Karpas-422 (cell line): ENCODE measurements around the gene AGRP. TPM values are rescaled to one million over a fixed set of nuclear protein-coding genes. Genes with fewer than 3 reads are reported as not detected.

ENCODE experiments used
- DNase-seq: peaks from one replicate; pipeline ENCODE4 v3.0.0-alpha.2; 2015
- H2AFZ ChIP-seq: fragments of 200-600 bp; sonication (generic); 2 replicates; pipeline ENCODE4 v1.6.1; 2014; ENCODE audit warnings: antibody characterized with exemption, low read length, mixed read lengths
- H3K27ac ChIP-seq: fragments of 200-600 bp; sonication (generic); 2 replicates; pipeline ENCODE4 v1.5.1; 2014; ENCODE audit warnings: mild to moderate bottlenecking, low read length, moderate library complexity
- H3K27me3 ChIP-seq: fragments of 200-600 bp; sonication (generic); 2 replicates; pipeline ENCODE4 v1.6.1; 2014; ENCODE audit warnings: low read length, mixed read lengths
- H3K36me3 ChIP-seq: fragments of 200-600 bp; sonication (generic); 2 replicates; pipeline ENCODE4 v1.6.1; 2014; ENCODE audit warnings: low read length, mixed read lengths; ENCODE audit not compliant: insufficient read depth
- H3K4me1 ChIP-seq: fragments of 200-600 bp; sonication (generic); 2 replicates; pipeline ENCODE4 v1.6.1; 2014; ENCODE audit warnings: mild to moderate bottlenecking, low read length, mixed read lengths
- H3K4me2 ChIP-seq: fragments of 200-600 bp; sonication (generic); 2 replicates; pipeline ENCODE4 v1.6.1; 2014; ENCODE audit warnings: low read length, low read depth, mild to moderate bottlenecking; ENCODE audit not compliant: poor library complexity, severe bottlenecking
- H3K4me3 ChIP-seq: fragments of 200-600 bp; sonication (generic); 2 replicates; pipeline ENCODE4 v1.5.1; 2014; ENCODE audit warnings: mild to moderate bottlenecking, antibody characterized with exemption, low read length, mixed read lengths
- H3K79me2 ChIP-seq: fragments of 200-600 bp; sonication (generic); 2 replicates; pipeline ENCODE4 v1.6.1; 2014; ENCODE audit warnings: mild to moderate bottlenecking, low read length, mixed read lengths
- H3K9ac ChIP-seq: fragments of 200-600 bp; sonication (generic); 2 replicates; pipeline ENCODE4 v1.6.0; 2014; ENCODE audit warnings: low read length
- H3K9me2 ChIP-seq: fragments of 200-600 bp; sonication (generic), shearing (Covaris generic); replicated peaks from 2 replicates; pipeline ENCODE4 v1.6.0; 2014; ENCODE audit warnings: mild to moderate bottlenecking, low read length, moderate library complexity; ENCODE audit not compliant: insufficient read depth
- H3K9me3 ChIP-seq: fragments of 300-700, 200-600 bp; sonication (generic); 2 replicates; pipeline ENCODE4 v1.6.1; 2014; ENCODE audit warnings: low read length, mixed read lengths
- H4K20me1 ChIP-seq: fragments of 200-600 bp; sonication (generic); 2 replicates; pipeline ENCODE4 v1.6.1; 2014; ENCODE audit warnings: mild to moderate bottlenecking, antibody characterized with exemption, low read length, low read depth; ENCODE audit not compliant: insufficient read depth
- total RNA-seq: library from RNA; depleted of rRNA; stranded (reverse); fragments of >200 nt; shearing (Covaris generic); gene quantifications from 2 replicates; pipeline ENCODE4 v1.2.3, GENCODE V29; 2014; ENCODE audit warnings: low replicate concordance

The AGRP gene
- total RNA-seq, 1 experiment from 2014 or later: not detected

DNA sequence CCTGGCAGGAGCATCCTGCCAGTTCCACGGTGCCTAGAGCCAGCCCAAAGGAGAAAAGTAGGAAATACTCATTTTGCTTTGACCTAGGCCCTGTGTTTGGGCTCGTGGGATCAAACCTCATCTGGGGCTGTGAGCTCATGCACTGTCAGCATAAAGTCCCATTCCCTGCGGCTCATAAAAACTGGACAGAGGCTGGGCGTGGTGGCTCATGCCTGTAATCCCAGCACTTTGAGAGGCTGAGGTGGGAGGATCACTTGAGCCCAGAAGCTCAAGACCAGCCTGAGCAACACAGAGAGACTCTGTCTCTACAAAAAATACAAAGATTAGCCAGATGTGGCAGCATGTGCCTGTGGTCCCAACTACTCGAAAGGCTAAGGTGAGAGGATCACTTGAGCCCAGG is 20.3 kb downstream of the AGRP start:
- no peaks in the 10 kb centered on the region for H3K36me3 ChIP-seq
- H3K27me3 ChIP-seq: no peaks in the 10 kb centered on the region
- no peak overlapping the region for H3K4me3 ChIP-seq
- peaks cover 28% of the 10 kb centered on the region; the same call in 1 of the 2 replicates for H4K20me1 ChIP-seq
- H3K27ac ChIP-seq: no peak overlapping the region
- H3K9ac ChIP-seq: no peak overlapping the region
- no peak overlapping the region for H2AFZ ChIP-seq
- DNase-seq: no peak
- peaks cover 62% of the 10 kb centered on the region for H3K79me2 ChIP-seq
- H3K4me2 ChIP-seq: no peak overlapping the region
- peaks cover 10% of the 10 kb centered on the region for H3K4me1 ChIP-seq
- no peaks in the 10 kb centered on the region for H3K9me3 ChIP-seq
- no peaks in the 10 kb centered on the region for H3K9me2 ChIP-seq

DNA sequence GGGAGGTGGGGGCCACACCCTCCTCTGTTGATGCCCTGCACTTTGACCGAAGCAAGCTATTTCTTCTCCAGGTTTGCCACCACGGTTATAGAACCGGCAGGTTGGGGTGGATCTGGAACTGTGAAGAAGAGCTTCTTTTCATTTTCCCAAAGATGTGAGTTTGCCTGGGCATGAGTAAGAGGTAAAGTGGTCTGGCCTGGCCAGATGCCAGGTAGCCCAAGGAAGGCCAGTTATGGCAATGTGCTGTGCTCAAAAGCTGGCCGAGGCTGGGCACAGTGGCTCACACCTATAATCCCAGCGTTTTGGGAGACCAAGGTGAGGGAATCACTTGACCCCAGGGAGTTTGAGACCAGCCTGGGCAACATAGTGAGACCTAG is 21.1 kb downstream of the AGRP start:
- Histone ChIP-seq H2AFZ (no peak overlapping the region), H3K4me2 (no peak overlapping the region), H3K9me2 (no peaks in the 10 kb centered on the region), H3K27me3 (no peaks in the 10 kb centered on the region), H3K9me3 (no peaks in the 10 kb centered on the region), H3K79me2 (peaks cover 54% of the 10 kb centered on the region), H3K27ac (no peak overlapping the region), H4K20me1 (peaks cover 24% of the 10 kb centered on the region; the same call in 1 of the 2 replicates), H3K4me3 (no peak overlapping the region), H3K4me1 (peaks cover 10% of the 10 kb centered on the region), H3K36me3 (no peaks in the 10 kb centered on the region), H3K9ac (no peak overlapping the region)
- DNase-seq: no peak

DNA sequence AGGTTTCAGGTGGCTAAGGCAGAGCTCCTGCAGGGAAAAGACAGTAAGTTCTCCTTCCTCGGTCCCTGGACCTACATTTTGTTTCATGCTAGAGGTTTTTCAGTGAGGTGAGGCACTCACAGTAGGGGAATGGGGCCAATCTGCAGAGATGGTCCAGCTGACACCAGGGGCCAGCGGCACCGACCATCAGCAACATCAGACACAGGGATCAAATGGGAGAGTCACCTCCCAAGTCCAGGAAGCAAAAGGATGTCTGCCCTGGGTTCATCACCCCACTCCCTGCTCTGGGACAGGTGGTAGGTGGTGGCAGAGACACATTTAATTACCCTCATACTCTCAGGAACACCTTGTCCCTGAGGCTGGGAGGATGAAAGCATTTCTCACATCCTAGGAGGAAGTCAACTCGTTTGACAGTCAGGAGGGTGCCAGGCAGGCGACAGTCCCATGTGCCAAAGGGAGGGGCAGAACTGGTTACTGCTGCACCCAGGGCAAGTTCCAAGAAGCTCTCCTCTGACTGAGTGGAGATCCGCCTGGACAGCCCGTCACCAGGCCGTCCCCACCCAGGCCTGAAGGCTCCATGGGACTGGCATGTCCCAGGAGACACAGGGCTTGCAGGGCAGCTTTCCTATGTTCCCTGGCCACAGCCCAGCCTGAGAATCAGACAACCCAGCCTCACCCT is 21.6 kb downstream of the AGRP start:
- no peak overlapping the region for H3K4me2 ChIP-seq
- H3K27me3 ChIP-seq: no peaks in the 10 kb centered on the region
- H3K4me3 ChIP-seq: no peak overlapping the region
- peaks cover 14% of the 10 kb centered on the region for H3K4me1 ChIP-seq
- H3K79me2 ChIP-seq: peaks cover 55% of the 10 kb centered on the region
- no peaks in the 10 kb centered on the region for H3K36me3 ChIP-seq
- H2AFZ ChIP-seq: no peak overlapping the region
- no peaks in the 10 kb centered on the region for H3K9me3 ChIP-seq
- peaks cover 22% of the 10 kb centered on the region; the same call in 1 of the 2 replicates for H4K20me1 ChIP-seq
- no peak overlapping the region for H3K9ac ChIP-seq
- DNase-seq: no peak
- H3K27ac ChIP-seq: no peak overlapping the region
- H3K9me2 ChIP-seq: no peaks in the 10 kb centered on the region

DNA sequence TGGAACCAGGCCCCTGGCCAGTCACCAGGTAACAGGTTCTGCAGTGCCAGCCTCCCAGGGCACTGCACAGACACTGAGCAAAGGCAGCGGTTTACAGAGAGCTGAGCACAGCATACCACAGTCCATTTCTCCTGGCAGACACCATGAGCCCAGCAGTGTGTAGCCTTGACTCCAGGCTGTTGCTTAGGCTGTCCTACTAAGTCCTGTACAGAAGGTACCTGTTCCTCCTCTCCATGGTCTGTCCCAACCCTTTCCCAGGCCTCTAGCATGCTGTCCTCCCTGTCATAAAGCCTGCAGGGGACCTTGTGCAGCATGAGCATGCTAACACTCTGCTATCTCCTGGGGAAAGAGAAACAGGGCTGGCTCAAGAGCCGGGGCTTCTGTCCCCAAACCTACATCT is 22.4 kb downstream of the AGRP start:
- H3K9ac ChIP-seq: no peak overlapping the region
- H3K4me3 ChIP-seq: no peak overlapping the region
- peaks cover 55% of the 10 kb centered on the region for H3K79me2 ChIP-seq
- DNase-seq: no peak
- H3K27ac ChIP-seq: no peak overlapping the region
- no peaks in the 10 kb centered on the region for H3K27me3 ChIP-seq
- no peaks in the 10 kb centered on the region for H3K36me3 ChIP-seq
- no peak overlapping the region for H3K4me2 ChIP-seq
- no peaks in the 10 kb centered on the region for H3K9me3 ChIP-seq
- no peaks in the 10 kb centered on the region for H3K9me2 ChIP-seq
- H2AFZ ChIP-seq: no peak overlapping the region
- peaks cover 21% of the 10 kb centered on the region for H3K4me1 ChIP-seq
- peaks cover 19% of the 10 kb centered on the region; the same call in 1 of the 2 replicates for H4K20me1 ChIP-seq

DNA sequence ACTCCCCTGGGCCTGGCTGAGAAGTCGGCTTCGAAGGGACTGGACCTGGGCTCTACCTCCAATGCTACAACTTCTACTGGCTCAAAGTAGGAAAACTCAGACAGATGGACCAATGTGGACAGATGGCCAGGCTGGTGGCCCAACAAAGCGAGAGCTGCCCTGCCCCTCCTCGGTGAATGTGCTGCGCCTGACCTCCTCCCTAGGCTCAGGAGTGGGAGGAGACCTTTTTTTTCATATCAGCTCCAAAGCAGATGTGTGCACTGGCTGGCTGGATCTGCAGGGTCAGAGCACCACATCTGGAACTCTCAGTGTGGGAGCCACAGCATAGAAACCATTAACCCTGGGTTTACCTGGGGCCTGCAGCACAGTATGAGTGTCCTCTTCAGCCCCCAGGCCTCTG is 23.2 kb downstream of the AGRP start:
- Histone ChIP-seq H4K20me1 (peaks cover 14% of the 10 kb centered on the region; the same call in 1 of the 2 replicates), H3K27ac (no peak overlapping the region), H2AFZ (no peak overlapping the region), H3K4me2 (no peak overlapping the region), H3K27me3 (no peaks in the 10 kb centered on the region), H3K36me3 (no peaks in the 10 kb centered on the region), H3K4me1 (peaks cover 13% of the 10 kb centered on the region), H3K79me2 (peaks cover 50% of the 10 kb centered on the region), H3K4me3 (no peak overlapping the region), H3K9me3 (no peaks in the 10 kb centered on the region), H3K9me2 (no peaks in the 10 kb centered on the region), H3K9ac (no peak overlapping the region)
- no peak for DNase-seq

DNA sequence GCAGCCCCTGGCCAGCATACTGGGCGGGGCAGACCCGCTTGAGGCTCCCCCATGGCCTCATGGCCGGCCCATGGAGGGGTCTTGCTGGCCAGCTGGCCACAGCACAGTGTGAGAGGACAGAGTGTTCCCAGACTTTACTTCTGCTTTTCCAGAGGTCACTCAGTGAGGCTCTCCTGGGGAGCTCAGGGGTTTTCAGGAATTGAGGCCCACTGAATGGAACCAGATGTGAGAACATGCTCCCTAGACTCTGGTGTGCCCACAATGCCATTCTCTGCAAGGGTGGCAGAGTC is 23.5 kb downstream of the AGRP start:
- Histone ChIP-seq H3K79me2 (peaks cover 47% of the 10 kb centered on the region), H3K4me3 (no peak overlapping the region), H3K4me1 (peaks cover 12% of the 10 kb centered on the region), H3K9me3 (no peaks in the 10 kb centered on the region), H3K27me3 (no peaks in the 10 kb centered on the region), H3K4me2 (no peak overlapping the region), H3K36me3 (no peaks in the 10 kb centered on the region), H3K9ac (no peak overlapping the region), H4K20me1 (peaks cover 12% of the 10 kb centered on the region; the same call in 1 of the 2 replicates), H3K27ac (no peak overlapping the region), H3K9me2 (no peaks in the 10 kb centered on the region), H2AFZ (no peak overlapping the region)
- DNase-seq: no peak

DNA sequence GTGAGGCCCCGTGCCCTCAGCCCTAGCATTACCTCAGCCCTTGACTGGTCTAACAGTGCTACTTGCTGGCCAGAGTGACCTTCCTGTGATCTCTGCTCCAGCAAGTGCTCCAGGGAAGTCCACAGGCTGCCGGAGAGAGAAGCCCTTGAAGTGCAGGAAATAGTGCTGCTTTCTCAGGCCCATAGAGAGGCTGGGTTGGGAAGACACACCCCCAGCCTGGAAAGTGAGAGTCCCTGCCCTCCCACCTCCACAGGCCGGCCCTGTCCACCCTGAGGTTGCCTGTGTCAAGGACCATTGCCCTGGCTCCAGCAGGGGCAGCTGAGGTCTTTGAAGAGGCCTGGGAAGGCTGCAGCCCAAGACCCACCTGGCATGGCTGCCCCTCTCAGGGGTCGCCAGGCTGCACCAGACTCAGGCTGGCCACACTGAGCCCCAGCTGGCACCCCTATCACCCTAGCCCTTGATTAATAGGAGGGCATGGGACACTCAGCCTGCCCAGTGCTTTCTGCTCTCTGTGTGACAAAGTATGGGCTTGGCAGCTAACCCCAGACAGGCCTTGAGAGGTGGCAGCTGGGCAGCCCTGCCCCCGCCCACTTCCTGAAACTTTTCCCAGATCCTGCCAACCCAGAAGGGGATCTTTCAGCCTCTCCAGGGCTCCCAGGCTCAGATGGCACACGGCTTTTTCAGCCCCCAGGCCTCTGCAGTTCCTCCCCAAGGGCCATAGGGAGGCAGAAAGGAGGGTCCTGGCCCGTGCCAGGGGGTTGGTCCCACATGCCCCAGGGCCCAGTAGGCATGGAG is 24.1 kb downstream of the AGRP start:
- no peak overlapping the region for H2AFZ ChIP-seq
- no peak for DNase-seq
- H4K20me1 ChIP-seq: peaks cover 12% of the 10 kb centered on the region; the same call in 1 of the 2 replicates
- no peaks in the 10 kb centered on the region for H3K9me2 ChIP-seq
- no peak overlapping the region for H3K27ac ChIP-seq
- H3K9ac ChIP-seq: no peak overlapping the region
- H3K79me2 ChIP-seq: peaks cover 41% of the 10 kb centered on the region
- H3K4me3 ChIP-seq: no peak overlapping the region
- no peaks in the 10 kb centered on the region for H3K36me3 ChIP-seq
- H3K4me1 ChIP-seq: peaks cover 12% of the 10 kb centered on the region
- no peaks in the 10 kb centered on the region for H3K9me3 ChIP-seq
- no peak overlapping the region for H3K4me2 ChIP-seq
- H3K27me3 ChIP-seq: no peaks in the 10 kb centered on the region

DNA sequence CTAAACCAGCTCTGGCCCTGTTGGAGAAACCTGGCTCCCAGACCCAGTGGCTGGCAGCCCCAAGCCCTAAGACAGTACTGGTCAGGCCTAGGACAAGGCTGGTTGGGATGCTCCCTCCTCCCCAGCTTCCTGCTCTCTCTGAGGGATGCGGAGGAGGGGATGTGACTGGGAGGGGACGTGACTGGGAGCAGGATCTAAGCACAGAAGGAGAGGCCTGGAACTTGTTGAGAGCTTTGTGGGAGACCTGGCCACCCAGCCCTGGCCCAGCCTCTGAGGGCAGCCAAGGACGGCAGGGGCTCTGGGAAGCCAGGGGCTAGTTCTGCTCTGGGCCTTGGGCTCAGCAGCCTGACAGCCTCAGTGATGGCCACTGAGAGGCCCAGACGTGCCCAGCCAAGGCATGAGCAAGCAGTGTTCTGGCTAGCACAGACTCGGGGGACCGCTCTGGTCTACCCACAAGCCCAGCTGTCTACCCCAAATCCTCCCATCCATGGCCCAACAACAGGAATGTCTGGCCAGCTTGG is 25.2 kb downstream of the AGRP start:
- H3K9me2 ChIP-seq: no peaks in the 10 kb centered on the region
- peaks cover 31% of the 10 kb centered on the region for H3K79me2 ChIP-seq
- no peak overlapping the region for H3K27ac ChIP-seq
- no peaks in the 10 kb centered on the region for H3K27me3 ChIP-seq
- no peak overlapping the region for H3K4me2 ChIP-seq
- DNase-seq: no peak
- no peak overlapping the region for H3K4me3 ChIP-seq
- no peak overlapping the region for H2AFZ ChIP-seq
- peaks cover 6% of the 10 kb centered on the region; the same call in 1 of the 2 replicates for H4K20me1 ChIP-seq
- H3K9me3 ChIP-seq: no peaks in the 10 kb centered on the region
- peaks cover 12% of the 10 kb centered on the region for H3K4me1 ChIP-seq
- no peaks in the 10 kb centered on the region for H3K36me3 ChIP-seq
- H3K9ac ChIP-seq: no peak overlapping the region
